Epithelial cell of esophagus (primary cell): Measurements from ENCODE around the gene TIAM1.

ENCODE experiments used
- DNase-seq: peaks from one replicate; pipeline ENCODE4 v3.0.0; 2010; ENCODE audit warnings: low read depth
- H3K4me3 ChIP-seq: 2 replicates; pipeline ENCODE4 v1.5.1; 2011; ENCODE audit warnings: mild to moderate bottlenecking, low read length, control low read depth
- TF ChIP-seq, protein P1 (sequence below): IDR thresholded peaks from 2 replicates; pipeline ENCODE4 v1.5.1; 2011; ENCODE audit warnings: low read depth, mild to moderate bottlenecking, low read length, control low read depth, inconsistent platforms; ENCODE audit not compliant: insufficient read depth; ENCODE audit errors: missing control alignments

Gene TIAM1

DNA sequence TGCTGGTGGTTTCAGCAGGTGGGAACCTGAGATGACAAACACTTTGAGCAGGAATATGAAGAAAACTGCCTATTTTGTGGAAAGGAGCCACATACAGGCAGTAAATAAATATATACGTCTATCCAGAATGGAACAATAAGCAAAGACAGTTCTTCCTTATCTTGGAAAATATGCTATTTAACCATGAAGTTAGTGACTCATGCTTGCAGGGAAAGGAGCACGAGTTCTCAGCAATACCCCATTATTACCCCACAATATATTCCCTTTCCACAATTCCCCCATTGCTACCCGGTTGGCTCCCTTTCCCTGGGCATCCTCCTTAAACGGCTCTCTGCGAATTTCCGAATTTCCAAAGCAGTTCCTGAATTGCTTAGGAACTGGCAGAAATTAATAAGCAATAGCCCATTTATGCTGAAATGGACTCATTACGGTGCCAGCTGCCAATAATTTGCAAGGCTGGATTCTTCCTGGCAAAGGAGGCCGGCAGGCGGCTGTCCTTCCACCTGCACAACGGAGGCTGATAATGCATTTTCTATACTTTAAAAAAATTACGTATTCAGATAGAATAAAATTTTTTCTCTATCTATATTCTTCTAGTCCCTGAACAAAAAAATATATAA lies 65.4 kb downstream of the TIAM1 start:
- DNase-seq: no peak
- H3K4me3 ChIP-seq: no peak overlapping the region
- TF ChIP-seq, protein P1, sequence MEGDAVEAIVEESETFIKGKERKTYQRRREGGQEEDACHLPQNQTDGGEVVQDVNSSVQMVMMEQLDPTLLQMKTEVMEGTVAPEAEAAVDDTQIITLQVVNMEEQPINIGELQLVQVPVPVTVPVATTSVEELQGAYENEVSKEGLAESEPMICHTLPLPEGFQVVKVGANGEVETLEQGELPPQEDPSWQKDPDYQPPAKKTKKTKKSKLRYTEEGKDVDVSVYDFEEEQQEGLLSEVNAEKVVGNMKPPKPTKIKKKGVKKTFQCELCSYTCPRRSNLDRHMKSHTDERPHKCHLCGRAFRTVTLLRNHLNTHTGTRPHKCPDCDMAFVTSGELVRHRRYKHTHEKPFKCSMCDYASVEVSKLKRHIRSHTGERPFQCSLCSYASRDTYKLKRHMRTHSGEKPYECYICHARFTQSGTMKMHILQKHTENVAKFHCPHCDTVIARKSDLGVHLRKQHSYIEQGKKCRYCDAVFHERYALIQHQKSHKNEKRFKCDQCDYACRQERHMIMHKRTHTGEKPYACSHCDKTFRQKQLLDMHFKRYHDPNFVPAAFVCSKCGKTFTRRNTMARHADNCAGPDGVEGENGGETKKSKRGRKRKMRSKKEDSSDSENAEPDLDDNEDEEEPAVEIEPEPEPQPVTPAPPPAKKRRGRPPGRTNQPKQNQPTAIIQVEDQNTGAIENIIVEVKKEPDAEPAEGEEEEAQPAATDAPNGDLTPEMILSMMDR: no peak

DNA sequence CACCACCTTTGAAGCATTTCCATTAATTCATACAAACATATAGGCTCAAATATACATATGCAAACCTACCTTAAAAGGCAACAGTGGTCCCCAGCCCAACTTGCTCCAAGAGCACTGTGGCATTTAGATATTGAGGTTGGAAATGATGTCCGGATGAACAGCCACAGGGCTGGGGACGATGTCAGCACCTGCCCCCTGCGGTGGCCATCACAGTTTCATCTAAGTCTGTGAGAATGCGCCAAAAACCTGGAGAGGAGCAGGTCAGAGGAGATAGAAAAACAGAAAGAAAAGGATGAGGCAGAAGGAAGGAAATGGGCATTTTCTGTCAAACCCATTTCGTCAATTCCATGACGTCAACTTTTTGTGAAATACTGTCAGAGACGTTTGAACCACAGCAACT lies 67.4 kb downstream of the TIAM1 start:
- DNase-seq: no peak
- TF ChIP-seq, protein P1: no peak
- no peak overlapping the region for H3K4me3 ChIP-seq

DNA sequence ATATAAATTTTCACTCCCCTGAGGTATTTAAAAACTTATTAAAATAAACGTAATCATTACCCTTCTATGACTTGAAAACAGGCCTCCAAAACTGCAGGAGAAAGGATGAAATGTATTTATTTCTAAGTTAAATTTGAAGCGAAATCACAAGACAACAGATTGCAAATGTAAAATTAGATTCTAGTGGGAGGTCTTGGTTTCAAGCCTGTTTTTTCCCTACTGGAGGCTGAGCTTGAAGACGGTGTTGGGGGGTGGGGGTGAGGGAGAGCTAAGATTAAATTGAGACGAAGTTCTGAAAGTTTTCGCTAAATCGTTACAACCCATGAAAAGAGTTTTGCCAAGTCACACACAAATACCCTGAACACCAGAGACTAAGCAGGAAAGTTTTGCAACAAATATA lies 68.2 kb downstream of the TIAM1 start:
- no peak for DNase-seq
- TF ChIP-seq, protein P1: no peak
- H3K4me3 ChIP-seq: no peak overlapping the region

DNA sequence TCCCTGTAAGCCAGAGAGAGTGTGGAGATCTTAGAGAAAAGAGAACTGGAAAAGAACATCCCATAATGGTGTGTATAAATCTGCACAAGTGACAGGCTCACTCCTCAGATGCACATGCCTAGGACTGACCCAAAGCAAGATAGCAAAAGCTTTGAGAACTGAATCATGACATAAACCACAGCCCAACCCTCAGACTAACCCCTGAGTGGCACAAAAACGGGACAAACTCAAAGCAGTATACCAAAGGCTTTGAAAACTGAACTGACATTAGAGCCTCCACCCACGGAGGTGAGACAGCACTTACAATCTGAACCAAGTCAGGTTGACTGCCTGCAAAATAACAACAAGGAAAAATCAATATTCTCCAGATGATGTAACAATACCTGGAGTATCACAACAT lies 70.8 kb downstream of the TIAM1 start:
- no peak overlapping the region for H3K4me3 ChIP-seq
- DNase-seq: no peak
- TF ChIP-seq, protein P1: no peak

DNA sequence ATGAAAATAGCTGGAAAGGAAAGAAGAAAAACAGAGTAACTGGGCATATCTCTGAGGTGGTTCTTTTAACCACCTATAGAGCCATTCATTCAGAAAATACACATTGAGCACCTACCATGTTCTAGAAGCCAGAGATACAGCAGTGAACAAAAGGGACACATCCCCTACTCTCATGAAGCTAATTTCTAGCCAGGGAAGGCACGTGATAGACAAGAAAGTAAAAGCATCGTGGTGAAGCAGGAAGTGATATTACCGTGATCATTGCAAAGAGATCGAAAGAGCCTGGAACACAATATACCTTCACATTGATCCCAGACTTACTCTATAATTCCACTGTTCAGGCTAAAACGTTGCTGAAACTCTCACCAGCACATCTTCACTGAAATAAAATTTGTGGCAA lies 76.0 kb downstream of the TIAM1 start:
- H3K4me3 ChIP-seq: no peak overlapping the region
- DNase-seq: no peak
- TF ChIP-seq, protein P1: no peak

DNA sequence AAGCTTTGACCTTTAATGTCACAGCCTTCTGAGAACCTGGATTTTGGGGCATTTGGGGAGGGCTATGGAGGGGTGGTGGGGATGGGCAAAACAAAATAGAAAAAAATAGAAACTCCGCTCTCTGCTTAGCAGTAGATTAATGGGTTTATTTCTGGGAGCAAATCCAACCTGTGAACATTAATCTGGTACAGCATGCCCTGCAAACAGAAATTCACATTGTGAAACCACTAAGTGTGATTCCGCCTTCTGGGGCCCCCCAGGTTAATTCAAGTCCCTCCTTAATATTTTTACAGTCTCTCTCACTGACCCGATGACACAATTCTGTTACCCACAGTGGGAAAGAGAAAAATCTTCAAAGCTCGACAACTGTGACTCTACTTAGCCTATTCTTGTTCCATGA lies 76.4 kb downstream of the TIAM1 start:
- TF ChIP-seq, protein P1: no peak
- no peak overlapping the region for H3K4me3 ChIP-seq
- DNase-seq: no peak

DNA sequence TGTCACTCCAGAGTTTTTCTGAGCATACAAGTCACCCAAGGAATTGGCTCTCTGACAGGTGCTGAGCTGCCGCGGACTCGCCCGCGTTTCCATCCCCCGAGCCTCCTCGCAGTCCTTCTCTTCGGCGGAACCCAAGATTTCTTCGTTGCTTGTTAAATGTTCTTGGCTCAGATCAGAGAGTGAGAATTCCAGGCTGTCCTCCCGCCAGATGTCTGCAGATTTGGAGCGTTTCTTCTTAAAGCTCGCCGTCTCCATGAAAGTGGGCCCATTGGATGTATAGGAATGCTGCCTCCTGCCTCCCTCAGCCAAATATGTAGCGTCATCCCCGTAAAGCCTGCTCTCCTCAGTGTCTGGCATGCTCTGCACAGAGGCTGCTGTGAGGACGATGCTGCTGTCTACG lies 77.8 kb downstream of the TIAM1 start:
- TF ChIP-seq, protein P1: no peak
- no peak overlapping the region for H3K4me3 ChIP-seq
- DNase-seq: no peak
